Activated B cell treated with CpG ODN at 0.5 μM for 24 hours (primary cell): ENCODE data around the gene CHIC2. TPM values are rescaled to one million over a fixed set of nuclear protein-coding genes. Genes with fewer than 3 reads are reported as not detected.
A peak's percentile ranks its signal among the peaks of the same experiment; 100 is the strongest.

Experiments
- ATAC-seq: fragments of 200-7000 bp; cut with Tn5 transposase; one replicate; pipeline ENCODE4 v1.10.0; 2021; ENCODE audit warnings: low read depth, mild to moderate bottlenecking, moderate library complexity
- CTCF ChIA-PET: fragments of 350-600 bp; sonication (Branson Sonifier 250); formaldehyde crosslinking; loops from one replicate; lab custom pipeline; 2021; ENCODE audit warnings: antibody characterized with exemption; lab: Charles Lee
- POLR2A ChIA-PET: fragments of 350-600 bp; sonication (Branson Sonifier 250); formaldehyde crosslinking; loops from one replicate; lab custom pipeline; 2021; ENCODE audit warnings: antibody characterized with exemption; lab: Charles Lee
- DNase-seq: peaks from one replicate; pipeline ENCODE4 v3.0.0; 2022
- H3K27ac Mint-ChIP-seq: one replicate; pipeline ENCODE4 v1.8.0; 2020; ENCODE audit warnings: mixed read lengths
- H3K27me3 Mint-ChIP-seq: one replicate; pipeline ENCODE4 v1.8.0; 2021; ENCODE audit warnings: mixed read lengths
- H3K36me3 Mint-ChIP-seq: one replicate; pipeline ENCODE4 v1.8.0; 2021; ENCODE audit warnings: low read depth, mixed read lengths
- H3K4me1 Mint-ChIP-seq: one replicate; pipeline ENCODE4 v1.8.0; 2021; ENCODE audit warnings: mixed read lengths
- H3K4me3 Mint-ChIP-seq: one replicate; pipeline ENCODE4 v1.8.0; 2020; ENCODE audit warnings: mild to moderate bottlenecking, mixed read lengths
- H3K9me3 Mint-ChIP-seq: one replicate; pipeline ENCODE4 v1.8.0; 2020; ENCODE audit warnings: mixed read lengths
- CTCF ChIP-seq: fragments of 200-600 bp; IDR thresholded peaks from one replicate; pipeline ENCODE4 v1.8.0; 2022; ENCODE audit warnings: antibody characterized with exemption, mild to moderate bottlenecking
- intact Hi-C: fragments of 100-400 bp; cut with micrococcal nuclease; formaldehyde crosslinking; loops from one replicate; pipeline ENCODE4 v1.15.1; 2024
- total RNA-seq: library from RNA; stranded (reverse); gene quantifications from 2 replicates; pipeline ENCODE4 v1.2.3, GENCODE V29; 2022

Gene CHIC2
- total RNA-seq, 1 donor from 2014 or later, result 21.6 TPM

- peaks cover 60% of the 10 kb centered on the region for H3K4me1 Mint-ChIP-seq
- H3K9me3 Mint-ChIP-seq, result no peaks in the 10 kb centered on the region
- intact Hi-C loops, result loop anchor here (5.0 to 10.0 kb wide), 2 partner anchors 198 to 400 kb away; no protein-coding TSS in a partner anchor
- peaks cover 73% of the 10 kb centered on the region for H3K27me3 Mint-ChIP-seq
- no peak for ATAC-seq
- no peak for DNase-seq
- H3K36me3 Mint-ChIP-seq, result no peaks in the 10 kb centered on the region
- H3K27ac Mint-ChIP-seq, result no peak overlapping the region
- no peak overlapping the region for H3K4me3 Mint-ChIP-seq
- ChIA-PET POLR2A (no interaction called here), CTCF (no interaction called here)
- no peak for TF ChIP-seq CTCF
Measured at GRCh38 chr4:54104907-54105306, 40.5 kb upstream of the CHIC2 start.

- peak overlapping the region; percentile 48 for H3K4me3 Mint-ChIP-seq
- DNase-seq (no peak), ATAC-seq (no peak)
- peaks cover 73% of the 10 kb centered on the region for H3K27me3 Mint-ChIP-seq
- ChIA-PET POLR2A (no interaction called here), CTCF (interaction anchor here (1.0 kb wide), 1 partner anchor 131 kb away, joined by 5 read pairs; no protein-coding TSS in a partner anchor)
- no peaks in the 10 kb centered on the region for H3K36me3 Mint-ChIP-seq
- H3K27ac Mint-ChIP-seq, result no peak overlapping the region
- intact Hi-C loops, result loop anchor here (2.0 to 10.0 kb wide), 3 partner anchors 46 to 398 kb away; no protein-coding TSS in a partner anchor
- no peaks in the 10 kb centered on the region for H3K9me3 Mint-ChIP-seq
- H3K4me1 Mint-ChIP-seq, result peaks cover 57% of the 10 kb centered on the region
- TF ChIP-seq CTCF, result no peak
Measured at GRCh38 chr4:54103190-54103574, 38.8 kb upstream of the CHIC2 start.

DNA sequence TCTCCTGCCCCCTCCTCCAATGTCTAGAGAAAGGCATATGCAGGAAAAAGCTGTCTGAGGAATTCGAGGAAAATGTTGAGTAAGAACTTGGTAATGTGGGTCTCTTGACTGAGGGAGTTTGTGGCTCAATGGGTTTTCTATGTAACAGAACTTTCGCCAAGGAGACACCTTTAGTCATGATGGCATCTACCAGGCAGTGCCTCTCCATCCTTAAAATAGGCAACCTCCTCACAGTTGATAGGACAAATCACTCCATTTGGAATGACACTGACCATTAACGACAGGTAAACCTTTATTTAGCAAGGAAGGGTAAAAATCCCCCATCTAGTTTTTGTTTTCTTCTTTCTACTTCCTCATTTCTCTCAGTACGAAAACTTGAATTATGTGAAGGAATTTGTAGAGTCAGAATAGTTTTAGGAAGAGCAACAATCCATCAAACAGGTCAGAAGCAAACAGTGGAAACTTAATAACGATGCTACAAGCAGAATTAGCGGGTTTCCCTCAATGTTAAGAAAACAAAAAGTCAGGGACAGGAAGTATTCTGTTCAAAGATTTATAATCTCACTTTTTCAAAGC lies 38.2 kb upstream of the CHIC2 start:
- intact Hi-C loops, result loop anchor here (2.0 to 10.0 kb wide), 3 partner anchors 46 to 398 kb away; no protein-coding TSS in a partner anchor
- H3K27me3 Mint-ChIP-seq, result peaks cover 74% of the 10 kb centered on the region
- no peak for ATAC-seq
- peak overlapping the region; percentile 48 for H3K4me3 Mint-ChIP-seq
- CTCF ChIA-PET, result interaction anchor here (1.0 kb wide), 1 partner anchor 132 kb away, joined by 5 read pairs; no protein-coding TSS in a partner anchor
- peaks cover 53% of the 10 kb centered on the region for H3K4me1 Mint-ChIP-seq
- H3K27ac Mint-ChIP-seq, result no peak overlapping the region
- no peaks in the 10 kb centered on the region for H3K36me3 Mint-ChIP-seq
- DNase-seq, result no peak
- TF ChIP-seq CTCF, result no peak
- no peaks in the 10 kb centered on the region for H3K9me3 Mint-ChIP-seq
- POLR2A ChIA-PET, result no interaction called here

DNA sequence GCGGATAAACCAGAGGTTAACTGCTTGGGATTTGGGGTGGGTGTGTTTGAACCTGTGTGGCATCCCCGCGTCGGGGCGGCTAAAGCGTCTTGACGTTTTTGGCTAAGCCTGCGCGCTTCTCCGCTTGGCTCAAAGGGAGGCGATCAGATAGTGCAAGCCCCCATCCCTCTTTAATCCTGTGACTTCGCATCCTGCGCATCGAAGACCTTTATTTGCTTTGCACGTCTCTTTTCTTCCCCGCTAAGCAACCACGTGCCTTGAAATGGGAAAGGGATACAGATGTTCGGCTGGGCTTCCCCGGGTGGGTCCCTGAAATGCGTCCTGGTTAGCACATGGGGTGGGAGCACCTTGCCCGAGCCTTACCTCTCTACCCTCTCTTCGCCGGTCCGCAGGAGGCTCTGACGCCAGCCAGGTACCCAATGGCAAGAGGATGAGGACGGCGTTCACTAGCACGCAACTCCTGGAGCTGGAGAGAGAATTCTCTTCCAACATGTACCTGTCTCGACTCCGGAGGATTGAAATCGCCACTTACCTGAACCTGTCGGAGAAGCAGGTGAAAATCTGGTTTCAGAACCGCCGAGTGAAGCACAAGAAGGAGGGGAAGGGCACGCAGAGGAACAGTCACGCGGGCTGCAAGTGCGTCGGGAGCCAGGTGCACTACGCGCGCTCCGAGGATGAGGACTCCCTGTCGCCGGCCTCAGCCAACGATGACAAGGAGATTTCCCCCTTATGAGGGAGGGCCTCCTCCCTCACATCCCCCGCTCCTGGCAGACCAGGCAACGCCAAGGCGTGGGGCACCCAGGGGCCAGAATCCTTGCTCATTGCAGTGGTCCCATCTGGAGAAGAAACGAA lies 37.0 kb upstream of the CHIC2 start:
- Mint-ChIP-seq H3K9me3 (no peaks in the 10 kb centered on the region), H3K4me3 (peak overlapping the region; percentile 64), H3K27ac (no peak overlapping the region), H3K36me3 (no peaks in the 10 kb centered on the region), H3K27me3 (peaks cover 74% of the 10 kb centered on the region), H3K4me1 (peaks cover 53% of the 10 kb centered on the region)
- CTCF ChIA-PET, result no interaction called here
- TF ChIP-seq CTCF, result no peak
- ATAC-seq (no peak), DNase-seq (no peak)
- intact Hi-C loops, result loop anchor here (2.0 to 10.0 kb wide), 3 partner anchors 45 to 397 kb away; no protein-coding TSS in a partner anchor
- POLR2A ChIA-PET, result no interaction called here
